ENCODE results near the gene NOC4L.
"Not testable (repeated sequence)": the region's sequence is repeated elsewhere in the genome, so short reads cannot be mapped to it uniquely, and the experiment has no call there.

The NOC4L gene

GRCh38 chr12:132186208-132186856, 42.1 kb downstream of the NOC4L start:
- no peak for DNase-seq

DNA sequence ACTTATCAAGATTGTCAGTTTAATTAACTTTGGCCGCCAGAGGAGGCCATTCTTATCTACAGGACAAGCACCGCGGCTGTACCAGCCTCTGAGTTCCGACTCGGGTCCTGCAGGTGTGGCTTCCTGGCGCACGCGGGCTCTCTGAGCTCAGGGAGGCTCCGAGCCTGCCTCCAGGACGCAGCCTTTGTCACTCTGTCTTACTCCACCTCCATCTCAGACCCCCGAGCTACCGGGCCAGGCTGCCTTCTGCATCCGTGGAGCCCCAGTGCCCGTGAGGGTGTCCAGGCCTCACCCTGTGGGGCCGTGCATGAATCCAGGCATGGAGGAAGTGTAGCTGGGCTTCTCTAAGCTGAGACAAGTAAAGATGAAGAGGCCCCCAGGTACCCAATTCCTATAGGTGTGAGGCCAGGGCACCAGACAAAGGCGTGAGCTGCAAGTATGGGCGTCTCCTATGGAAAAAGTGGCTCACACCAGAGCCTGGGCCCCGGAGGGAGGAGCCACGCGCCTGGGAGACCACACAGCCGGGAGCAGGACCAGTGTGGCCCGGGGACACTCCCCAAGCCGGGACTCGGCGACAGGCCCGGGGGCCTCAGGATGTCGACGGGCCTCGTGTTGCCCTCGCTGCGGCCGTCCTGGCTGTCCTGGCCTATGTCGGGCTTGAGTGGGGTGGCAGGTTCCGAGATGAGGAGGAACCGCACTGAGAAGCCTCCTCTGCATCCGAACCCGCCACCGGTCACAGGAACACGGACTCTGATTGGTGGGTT, 42.8 kb downstream of the NOC4L start:
- DNase-seq: no peak

- no peak for DNase-seq
Observed at GRCh38 chr12:132187646-132188450, 43.6 kb downstream of the NOC4L start.

- no peak for DNase-seq
Observed at GRCh38 chr12:132188451-132188901, 44.2 kb downstream of the NOC4L start.

GRCh38 chr12:132188916-132189325, 44.7 kb downstream of the NOC4L start:
- no peak for DNase-seq

DNA sequence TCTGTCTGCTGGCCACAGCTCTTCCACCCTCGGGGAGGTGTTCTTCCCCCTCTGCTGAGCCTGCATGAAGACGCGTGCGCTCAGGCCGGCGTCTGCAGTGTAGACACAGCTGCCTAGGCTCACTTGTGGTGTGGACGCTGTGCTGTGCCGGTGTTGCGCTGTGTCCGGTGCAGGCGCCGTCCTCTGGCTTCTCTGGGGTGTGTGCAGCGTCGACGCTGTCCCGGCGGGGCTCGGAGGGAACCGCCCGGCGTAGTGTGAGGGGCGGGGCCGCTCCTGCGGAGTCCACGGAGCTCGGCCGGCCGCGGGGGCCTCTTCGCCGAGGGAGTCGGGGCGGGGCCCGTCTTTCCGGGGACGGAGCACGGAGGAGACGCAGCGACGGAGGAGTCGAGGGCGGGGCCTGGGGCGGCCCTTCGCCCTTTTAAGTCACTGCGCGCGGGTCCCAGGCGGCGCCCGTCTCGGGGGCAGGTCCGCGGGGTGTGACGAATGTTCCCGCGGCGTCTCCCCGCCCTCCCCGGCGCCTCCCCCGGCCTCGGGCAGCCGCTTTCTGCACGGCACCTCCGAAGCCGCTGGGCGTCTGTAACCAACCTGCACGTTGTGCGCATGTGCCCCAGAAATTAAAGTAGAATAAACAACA, 45.2 kb downstream of the NOC4L start:
- peak; percentile 91 to 93 for DNase-seq

DNA sequence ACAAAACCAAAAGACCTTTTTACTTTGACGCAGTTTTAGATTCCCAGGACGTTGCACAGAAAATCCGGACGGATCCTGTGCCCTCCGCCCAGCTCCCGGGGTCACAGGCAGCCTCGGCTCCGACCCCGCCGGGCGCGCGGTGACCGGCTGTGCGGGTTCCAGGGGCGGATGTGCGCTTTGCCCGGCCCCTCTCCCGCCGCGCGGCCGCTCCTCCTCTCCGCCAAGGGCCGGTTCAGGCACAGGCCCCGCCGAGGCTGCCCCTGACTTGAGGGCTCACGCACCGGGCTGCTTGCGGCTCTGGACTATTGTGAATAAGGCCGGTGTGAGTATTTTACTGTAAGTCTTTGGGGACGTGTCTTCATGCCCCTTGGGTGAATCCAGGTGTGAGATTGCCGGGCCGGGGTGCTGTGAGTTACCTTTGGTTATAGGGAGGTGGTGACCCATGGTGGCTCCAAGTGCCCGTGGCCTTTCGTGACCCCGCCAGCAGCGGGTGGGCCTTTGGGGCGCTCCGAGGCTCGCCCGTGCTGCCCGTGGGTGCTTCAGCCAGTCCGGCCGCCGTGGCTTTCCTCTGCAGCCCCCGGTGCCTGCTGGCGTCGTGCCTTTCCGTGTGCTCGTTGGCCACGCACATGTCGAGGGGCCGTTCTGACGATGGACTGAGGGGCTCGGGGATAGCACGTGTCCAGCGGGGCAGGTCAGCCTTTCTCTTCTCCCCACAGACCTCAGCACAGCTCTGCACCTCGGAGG, 45.9 kb downstream of the NOC4L start:
- DNase-seq: no peak

GRCh38 chr12:132190834-132191500, 46.7 kb downstream of the NOC4L start:
- DNase-seq: no peak

DNA sequence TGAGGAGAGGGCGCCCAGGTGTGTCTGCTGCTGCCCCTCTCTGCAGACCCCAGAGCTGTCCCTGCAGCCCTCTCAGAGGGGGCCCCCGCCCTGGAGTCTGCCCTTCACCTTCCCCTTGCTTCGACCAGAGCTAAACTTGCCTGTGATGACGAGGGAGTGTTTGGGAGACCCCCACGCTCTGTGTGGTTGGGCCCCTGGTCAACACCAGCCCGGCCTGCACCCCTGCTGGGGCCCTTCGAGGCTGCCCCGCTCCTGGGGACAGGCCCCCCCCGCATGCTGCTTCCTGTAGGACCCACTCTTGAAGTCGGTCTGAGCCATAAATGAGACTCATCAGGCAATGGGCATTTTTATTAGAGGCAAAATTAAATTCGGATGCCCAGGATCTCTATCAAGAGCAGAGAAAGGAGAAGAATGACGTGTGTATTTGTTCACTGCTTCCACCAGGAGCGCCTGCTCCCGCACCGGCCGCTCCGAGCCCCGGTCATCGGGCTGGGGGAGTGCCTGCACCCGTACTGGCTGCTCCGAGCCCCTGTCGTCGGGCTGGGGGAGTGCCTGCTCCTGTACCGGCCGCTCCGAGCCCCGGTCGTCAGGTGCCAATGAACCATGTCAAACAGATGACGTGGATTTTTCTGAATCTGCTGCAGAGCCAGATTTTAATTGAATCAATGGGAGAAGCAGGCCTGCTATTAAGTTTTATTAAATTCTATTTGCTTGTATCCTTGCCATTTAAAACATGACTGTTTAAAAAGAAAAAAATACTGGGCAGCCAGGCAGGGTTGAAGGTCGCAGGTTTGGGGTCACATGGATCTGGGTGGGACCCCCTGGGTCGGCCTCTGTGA, 47.7 kb downstream of the NOC4L start:
- DNase-seq: no peak

DNA sequence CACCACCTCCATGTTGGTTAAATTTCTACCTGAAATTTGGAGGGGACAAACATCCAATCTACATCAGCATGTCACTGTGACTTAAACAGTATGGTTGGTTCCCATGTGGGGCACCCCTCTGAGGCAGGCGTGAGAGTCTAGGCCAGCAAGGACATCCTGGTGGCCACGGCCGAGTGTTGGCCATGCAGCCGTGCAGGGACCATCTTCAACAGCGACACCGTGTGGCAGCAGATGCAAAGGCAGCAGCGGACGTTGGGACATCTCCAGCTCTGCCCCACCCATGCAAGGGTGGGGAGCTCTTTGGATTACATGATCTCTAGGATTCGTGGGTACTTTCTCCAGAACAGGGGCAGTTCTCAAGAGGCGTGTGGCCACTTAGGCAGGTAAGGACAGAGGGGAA, 49.8 kb downstream of the NOC4L start:
- DNase-seq: no peak

GRCh38 chr12:132194556-132194955, 50.3 kb downstream of the NOC4L start:
- no peak for DNase-seq

GRCh38 chr12:132195242-132195641, 51.0 kb downstream of the NOC4L start:
- not testable (repeated sequence) for DNase-seq

GRCh38 chr12:132196038-132196872, 52.0 kb downstream of the NOC4L start:
- DNase-seq: no peak

DNA sequence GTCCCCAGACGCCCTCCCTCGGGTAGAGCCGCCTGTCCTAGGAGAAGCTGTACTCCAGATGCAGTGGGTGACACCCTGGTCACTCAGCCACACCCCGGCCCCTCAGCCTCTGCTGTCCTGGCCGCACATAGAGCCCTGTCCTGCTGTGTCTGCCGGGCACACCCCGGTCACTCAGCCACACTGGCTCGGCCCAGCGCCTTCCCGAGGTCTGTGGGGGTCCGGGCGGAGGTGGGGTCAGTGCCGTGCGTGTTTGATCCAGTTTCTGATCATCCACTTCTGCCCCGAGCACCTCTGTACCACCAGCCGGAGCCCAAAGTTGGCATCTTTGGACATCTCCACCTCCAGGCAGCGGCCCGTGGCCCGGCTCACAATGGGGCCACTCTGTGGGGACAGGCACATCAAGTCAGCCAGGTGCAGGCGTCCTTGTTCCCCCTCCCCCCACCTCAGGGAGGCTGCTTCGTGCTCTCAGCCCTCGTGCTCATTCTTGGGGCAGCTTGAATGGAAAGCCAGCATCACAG, 52.7 kb downstream of the NOC4L start:
- no peak for DNase-seq

DNA sequence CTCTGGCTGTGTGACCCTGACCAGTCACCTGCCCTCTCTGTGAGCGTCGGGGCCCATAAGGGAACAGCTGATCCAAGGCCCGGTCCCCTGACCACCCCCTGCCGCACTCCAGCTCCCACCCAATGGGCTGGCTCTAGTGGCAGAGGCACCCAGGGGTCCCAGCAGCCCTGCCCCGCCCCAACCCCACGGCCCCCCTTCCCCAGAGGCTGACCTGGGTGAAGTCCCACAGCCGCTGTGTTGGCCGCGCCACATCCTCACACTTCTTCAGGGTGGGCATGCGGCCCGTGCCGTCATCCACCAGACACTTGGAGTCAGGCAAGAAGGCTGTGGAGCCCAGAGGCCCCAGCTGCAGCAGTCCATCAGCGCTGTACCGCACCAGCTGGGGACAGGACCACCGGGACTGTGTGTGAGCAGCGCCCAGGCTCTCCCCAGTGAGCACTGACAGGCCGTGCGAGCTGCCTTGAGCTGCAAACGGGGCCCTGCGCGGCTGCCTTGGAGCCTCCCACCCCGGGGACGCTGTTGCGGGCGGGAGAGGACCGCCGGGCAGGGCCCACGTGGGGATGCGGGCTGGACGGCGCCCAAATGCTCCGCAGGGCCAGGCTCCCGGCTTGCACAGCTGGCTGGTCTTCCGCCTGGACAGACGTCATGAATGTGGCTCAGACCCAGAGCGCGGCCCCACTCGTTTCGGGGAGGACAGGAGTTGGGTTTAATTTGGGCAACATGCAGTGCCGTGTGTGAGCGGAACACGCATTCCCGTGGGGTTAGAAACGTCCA, 53.5 kb downstream of the NOC4L start:
- DNase-seq: no peak

- DNase-seq: no peak
Observed at GRCh38 chr12:132199101-132199500, 54.8 kb downstream of the NOC4L start.

DNA sequence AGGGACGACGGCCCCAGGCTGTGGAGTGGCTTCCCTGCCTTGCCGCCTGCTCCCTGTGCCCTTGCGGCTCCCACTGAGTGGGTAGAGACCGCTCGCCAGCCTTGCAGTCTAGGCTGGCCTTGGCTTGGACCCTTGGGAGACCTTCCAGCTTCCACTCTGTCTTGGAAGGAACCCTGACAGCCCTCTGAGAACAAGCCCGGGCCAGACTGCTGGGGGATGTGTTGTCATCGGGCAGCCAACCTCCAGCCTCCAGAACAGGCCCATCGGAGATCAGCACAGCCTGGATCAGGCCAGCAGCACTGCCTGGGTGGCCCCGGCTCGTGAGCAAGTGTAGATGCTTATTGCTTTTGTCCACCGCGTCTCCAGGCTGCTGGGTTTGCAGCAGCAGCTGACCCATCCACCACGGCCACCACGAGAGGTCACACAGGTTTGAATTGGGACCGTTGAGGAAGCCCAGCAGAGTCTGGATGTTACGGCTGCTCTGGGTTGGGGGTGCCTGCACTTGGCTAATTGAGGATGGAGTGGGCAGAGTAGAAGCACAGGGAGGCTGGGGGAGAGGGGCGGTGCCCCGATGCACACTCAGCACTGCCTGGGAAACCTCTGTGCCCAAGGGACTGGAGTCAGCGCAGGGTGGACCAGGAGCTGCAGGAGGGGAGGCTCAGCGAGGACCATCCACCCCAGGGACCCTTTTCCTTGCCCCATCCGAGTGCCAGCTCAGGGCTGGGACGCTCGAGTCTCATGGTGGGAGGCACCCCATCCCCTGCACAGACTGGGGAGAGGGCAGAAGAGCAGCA, 55.5 kb downstream of the NOC4L start:
- DNase-seq: no peak

DNA sequence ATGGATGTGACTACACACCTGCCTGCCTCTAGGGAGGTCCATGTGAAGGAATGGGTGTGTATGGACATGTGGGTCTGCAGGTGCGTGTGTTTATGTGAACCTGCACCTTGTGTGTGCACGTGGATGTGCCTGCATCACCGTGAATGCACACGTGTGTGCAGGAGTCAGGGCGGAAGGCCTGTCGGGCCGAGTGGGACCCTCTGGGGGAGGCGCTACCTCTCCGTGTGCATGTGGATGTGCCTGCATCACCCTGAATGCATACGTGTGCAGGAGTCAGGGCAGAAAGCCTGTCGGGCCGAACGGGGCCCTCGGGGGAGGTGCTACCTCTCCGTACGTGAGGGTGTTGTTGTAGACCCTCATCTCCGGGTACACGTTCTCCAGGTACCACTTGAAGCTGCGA, 56.5 kb downstream of the NOC4L start:
- no peak for DNase-seq

Measured in activated CD4-positive, alpha-beta T cell treated with anti-CD3 and anti-CD28 coated beads, Interleukin-2, amount 50 U/mL, for 4 hours (primary cell).